Measurements from ENCODE around the gene PTRHD1. TPM values are rescaled to one million over a fixed set of nuclear protein-coding genes. Genes with fewer than 3 reads are reported as not detected.

The PTRHD1 gene
- total RNA-seq, 4 donors from 2014 or later, result 8.1 to 20.4 (median 15.6) TPM

DNA sequence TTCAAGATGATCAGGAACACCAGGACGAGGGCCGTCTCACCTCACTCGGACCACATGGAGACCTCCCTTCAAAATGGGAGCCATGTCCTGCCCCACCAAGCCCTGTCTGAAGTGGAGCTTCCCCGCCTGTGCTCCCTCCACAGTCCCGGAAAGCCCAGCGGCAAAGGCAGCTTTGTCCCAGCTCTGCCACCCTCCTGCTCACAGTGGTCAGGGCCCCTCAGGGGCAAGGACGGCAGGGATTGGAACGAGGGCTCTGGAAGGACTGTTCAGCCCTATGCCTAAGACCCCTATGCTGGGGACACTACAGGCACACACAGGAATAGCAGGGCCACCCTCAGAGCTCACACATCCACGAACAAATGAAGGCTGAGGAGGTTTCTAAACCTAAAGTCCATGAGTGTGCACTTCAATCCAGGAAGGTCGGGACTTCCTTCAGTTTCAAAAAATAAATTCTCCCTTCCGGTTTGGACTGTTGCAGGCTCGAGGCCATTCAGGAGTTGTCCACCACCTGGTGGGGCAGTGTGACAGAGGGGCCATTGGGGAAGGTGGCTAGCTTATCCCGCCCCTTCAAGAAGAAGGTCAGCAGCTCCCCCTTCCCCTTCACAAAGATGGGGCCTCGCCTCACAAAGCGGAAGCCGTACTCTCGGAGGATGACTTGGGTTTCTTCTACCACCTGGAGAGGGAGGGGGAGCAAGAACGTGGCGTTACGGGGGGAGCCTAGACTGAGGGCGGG is 26.4 kb upstream of the PTRHD1 start:
- Histone ChIP-seq H3K4me1 (no peaks in the 10 kb centered on the region), H3K4me3 (no peak overlapping the region), H3K27ac (replicated peaks in 1 of 4) (no peak overlapping the region), H3K9me3 (no peaks in the 10 kb centered on the region), H3K36me3 (peaks cover 5 to 67% (median 45%) of the 10 kb centered on the region in 4 donors), H3K27me3 (no peaks in the 10 kb centered on the region)
- intact Hi-C loops (cut with DNase I), result no loop called here
- TF ChIP-seq EP300 (IDR thresholded peaks at IDR 0.05) (no peak), POLR2A (IDR thresholded peaks at IDR 0.05; ENCODE audit: low read depth) (no peak), POLR2AphosphoS5 (IDR thresholded peaks at IDR 0.05) (no peak)
- TF ChIP-seq, protein P1, sequence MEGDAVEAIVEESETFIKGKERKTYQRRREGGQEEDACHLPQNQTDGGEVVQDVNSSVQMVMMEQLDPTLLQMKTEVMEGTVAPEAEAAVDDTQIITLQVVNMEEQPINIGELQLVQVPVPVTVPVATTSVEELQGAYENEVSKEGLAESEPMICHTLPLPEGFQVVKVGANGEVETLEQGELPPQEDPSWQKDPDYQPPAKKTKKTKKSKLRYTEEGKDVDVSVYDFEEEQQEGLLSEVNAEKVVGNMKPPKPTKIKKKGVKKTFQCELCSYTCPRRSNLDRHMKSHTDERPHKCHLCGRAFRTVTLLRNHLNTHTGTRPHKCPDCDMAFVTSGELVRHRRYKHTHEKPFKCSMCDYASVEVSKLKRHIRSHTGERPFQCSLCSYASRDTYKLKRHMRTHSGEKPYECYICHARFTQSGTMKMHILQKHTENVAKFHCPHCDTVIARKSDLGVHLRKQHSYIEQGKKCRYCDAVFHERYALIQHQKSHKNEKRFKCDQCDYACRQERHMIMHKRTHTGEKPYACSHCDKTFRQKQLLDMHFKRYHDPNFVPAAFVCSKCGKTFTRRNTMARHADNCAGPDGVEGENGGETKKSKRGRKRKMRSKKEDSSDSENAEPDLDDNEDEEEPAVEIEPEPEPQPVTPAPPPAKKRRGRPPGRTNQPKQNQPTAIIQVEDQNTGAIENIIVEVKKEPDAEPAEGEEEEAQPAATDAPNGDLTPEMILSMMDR (IDR thresholded peaks at IDR 0.05), result no peak
- DNase-seq (ENCODE audit: extremely low spot score), result no peak
- WGBS, result 91% methylated on average over 17 of the region's 21 CpGs

DNA sequence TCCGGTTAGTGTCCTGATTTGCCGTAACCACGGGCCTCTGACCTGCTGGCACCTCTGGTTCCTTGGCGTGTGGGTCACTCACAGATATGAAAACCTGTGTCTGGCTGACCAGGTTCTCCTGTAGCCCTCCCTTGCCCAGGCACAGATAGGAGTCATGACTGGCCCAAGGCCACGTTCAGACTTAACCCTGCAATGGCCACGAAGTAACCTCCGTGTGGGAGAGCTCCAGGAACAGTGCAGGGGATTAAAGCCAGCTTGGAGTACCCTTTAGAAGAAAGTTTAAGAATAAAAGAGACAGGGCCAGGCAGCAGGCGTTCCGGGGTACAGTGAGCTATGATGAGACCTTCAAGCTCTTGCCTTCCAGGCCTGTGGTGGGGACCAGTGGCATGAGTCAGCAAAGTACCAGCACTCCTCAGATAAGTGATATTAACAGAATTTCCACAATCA is 25.6 kb upstream of the PTRHD1 start:
- TF ChIP-seq POLR2AphosphoS5 (IDR thresholded peaks at IDR 0.05) (no peak), EP300 (IDR thresholded peaks at IDR 0.05) (no peak), POLR2A (IDR thresholded peaks at IDR 0.05; ENCODE audit: low read depth) (no peak)
- TF ChIP-seq, protein P1 (IDR thresholded peaks at IDR 0.05), result no peak
- WGBS, result 70% methylated on average over 9 of the region's 9 CpGs
- no peaks in the 10 kb centered on the region for H3K27me3 ChIP-seq
- H3K4me3 ChIP-seq, result no peak overlapping the region
- H3K4me1 ChIP-seq, result no peaks in the 10 kb centered on the region
- intact Hi-C loops (cut with DNase I), result no loop called here
- H3K9me3 ChIP-seq, result no peaks in the 10 kb centered on the region
- peaks cover 5 to 61% (median 45%) of the 10 kb centered on the region in 4 donors for H3K36me3 ChIP-seq
- no peak for DNase-seq (ENCODE audit: extremely low spot score)
- H3K27ac ChIP-seq (replicated peaks in 1 of 4), result no peak overlapping the region

DNA sequence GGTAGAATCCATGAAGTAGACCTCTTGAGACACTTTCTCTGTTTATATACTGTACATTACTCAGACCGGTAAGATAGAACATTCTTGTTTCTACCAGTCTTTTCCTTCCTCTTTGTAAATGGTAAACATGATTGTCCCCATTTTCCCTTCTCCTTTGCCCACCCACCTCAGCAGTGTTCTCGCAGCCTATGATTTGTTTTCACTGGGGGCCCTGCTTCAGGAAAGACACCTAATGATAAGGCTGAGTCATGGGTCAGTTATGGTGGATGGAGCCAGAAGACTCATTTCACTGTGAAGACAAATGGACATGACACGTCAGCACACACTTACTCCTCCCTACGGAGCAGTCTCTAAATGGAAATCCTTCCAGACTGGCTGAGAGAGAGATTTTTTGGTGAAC is 23.7 kb upstream of the PTRHD1 start:
- 49% methylated on average over 4 of the region's 4 CpGs for WGBS
- no peaks in the 10 kb centered on the region for H3K9me3 ChIP-seq
- peaks cover 5 to 48% (median 36%) of the 10 kb centered on the region in 4 donors for H3K36me3 ChIP-seq
- TF ChIP-seq EP300 (IDR thresholded peaks at IDR 0.05) (no peak), POLR2AphosphoS5 (IDR thresholded peaks at IDR 0.05) (no peak), POLR2A (IDR thresholded peaks at IDR 0.05; ENCODE audit: low read depth) (no peak)
- TF ChIP-seq, protein P1 (IDR thresholded peaks at IDR 0.05), result no peak
- H3K4me1 ChIP-seq, result no peaks in the 10 kb centered on the region
- no peaks in the 10 kb centered on the region for H3K27me3 ChIP-seq
- no peak for DNase-seq (ENCODE audit: extremely low spot score)
- no peak overlapping the region for H3K4me3 ChIP-seq
- H3K27ac ChIP-seq (replicated peaks in 1 of 4), result no peak overlapping the region
- intact Hi-C loops (cut with DNase I), result no loop called here

DNA sequence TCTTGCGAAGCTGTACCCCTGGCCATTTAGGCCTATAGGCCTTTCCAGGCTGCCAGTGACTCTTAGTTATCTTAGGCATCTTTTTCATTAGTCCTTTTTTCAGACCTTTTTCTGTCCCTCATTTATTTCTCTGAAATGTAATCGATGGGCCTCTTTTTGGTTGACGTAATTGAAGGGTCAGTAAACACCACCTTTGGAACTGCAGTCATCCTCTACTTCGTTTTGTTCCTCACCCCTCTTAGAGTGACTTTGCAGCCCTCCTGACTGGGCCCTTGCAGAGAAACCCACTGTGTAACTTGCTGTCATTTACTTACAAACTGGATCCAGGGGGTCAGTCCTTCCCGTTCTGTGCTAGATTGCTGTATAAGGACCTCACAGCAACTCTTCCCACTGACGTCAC is 23.2 kb upstream of the PTRHD1 start:
- no peak for DNase-seq (ENCODE audit: extremely low spot score)
- intact Hi-C loops (cut with DNase I), result no loop called here

More for the DNA sequence above, 23.2 kb upstream of the PTRHD1 start:
- H3K9me3 ChIP-seq, result no peaks in the 10 kb centered on the region
- no peaks in the 10 kb centered on the region for H3K27me3 ChIP-seq
- no peak overlapping the region for H3K4me3 ChIP-seq
- no peak for TF ChIP-seq POLR2AphosphoS5 (IDR thresholded peaks at IDR 0.05)
- TF ChIP-seq, protein P1 (IDR thresholded peaks at IDR 0.05), result no peak
- TF ChIP-seq EP300 (IDR thresholded peaks at IDR 0.05), result no peak
- TF ChIP-seq POLR2A (IDR thresholded peaks at IDR 0.05; ENCODE audit: low read depth), result no peak
- WGBS, result 87% methylated on average over 6 of the region's 6 CpGs
- H3K4me1 ChIP-seq, result no peaks in the 10 kb centered on the region
- no peak overlapping the region for H3K27ac ChIP-seq (replicated peaks in 1 of 4)
- peaks cover 5 to 43% (median 31%) of the 10 kb centered on the region in 4 donors for H3K36me3 ChIP-seq

Measured in esophagus muscularis mucosa (tissue), 4 donors.